ENCODE measurements around the gene SS18L1.

SS18L1 gene

DNA sequence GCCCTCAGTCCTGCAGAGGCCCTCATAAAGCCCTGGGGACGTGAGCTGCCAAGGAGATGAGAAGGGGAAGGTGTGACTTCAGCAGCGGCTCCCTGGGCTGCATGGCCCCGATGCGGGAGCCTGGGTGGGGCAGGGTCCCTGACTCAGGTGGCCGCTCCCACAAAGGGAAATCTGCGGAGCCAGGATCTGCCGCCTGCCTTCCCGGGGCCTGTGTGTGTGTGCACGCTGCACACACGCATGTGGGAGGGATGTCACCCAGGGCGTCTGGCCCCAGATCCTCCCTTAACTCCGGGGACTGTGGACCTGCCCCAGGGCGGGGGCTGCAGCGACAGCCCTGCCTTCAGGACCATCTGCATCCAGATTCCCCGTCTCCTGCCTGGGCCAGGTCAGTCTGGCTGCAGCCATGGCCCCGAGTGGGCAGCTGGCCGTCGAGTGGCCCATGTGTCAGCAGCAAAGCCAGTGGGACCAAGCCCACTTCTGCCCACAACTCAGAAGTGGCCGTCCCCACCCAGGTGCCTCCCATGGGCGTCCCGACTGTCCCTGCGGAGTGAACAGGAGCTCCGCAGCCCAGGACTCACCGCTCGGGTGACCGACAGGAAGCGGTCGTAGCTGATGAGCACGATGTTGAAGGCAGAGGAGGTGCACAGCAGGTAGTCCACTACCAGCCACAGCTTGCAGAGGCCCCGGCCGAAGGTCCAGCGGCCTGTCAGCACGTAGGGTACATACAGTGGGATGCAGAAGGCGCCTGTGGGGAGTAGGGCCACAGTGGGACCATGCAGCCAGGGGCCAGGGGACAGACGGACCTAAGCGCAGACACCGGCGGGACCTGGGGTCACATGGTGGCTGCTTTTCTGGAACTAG, 74.6 kb downstream of the SS18L1 start:
- no peak overlapping the region for H3K4me3 ChIP-seq (ENCODE audit: low read length)
- TF ChIP-seq EZH2phosphoT487 (IDR thresholded peaks at IDR 0.05; ENCODE audit: low read depth): no peak
- TF ChIP-seq, protein P1, sequence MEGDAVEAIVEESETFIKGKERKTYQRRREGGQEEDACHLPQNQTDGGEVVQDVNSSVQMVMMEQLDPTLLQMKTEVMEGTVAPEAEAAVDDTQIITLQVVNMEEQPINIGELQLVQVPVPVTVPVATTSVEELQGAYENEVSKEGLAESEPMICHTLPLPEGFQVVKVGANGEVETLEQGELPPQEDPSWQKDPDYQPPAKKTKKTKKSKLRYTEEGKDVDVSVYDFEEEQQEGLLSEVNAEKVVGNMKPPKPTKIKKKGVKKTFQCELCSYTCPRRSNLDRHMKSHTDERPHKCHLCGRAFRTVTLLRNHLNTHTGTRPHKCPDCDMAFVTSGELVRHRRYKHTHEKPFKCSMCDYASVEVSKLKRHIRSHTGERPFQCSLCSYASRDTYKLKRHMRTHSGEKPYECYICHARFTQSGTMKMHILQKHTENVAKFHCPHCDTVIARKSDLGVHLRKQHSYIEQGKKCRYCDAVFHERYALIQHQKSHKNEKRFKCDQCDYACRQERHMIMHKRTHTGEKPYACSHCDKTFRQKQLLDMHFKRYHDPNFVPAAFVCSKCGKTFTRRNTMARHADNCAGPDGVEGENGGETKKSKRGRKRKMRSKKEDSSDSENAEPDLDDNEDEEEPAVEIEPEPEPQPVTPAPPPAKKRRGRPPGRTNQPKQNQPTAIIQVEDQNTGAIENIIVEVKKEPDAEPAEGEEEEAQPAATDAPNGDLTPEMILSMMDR (IDR thresholded peaks at IDR 0.05; ENCODE audit: low read depth, low read length): no peak
- no peaks in the 10 kb centered on the region for H3K4me1 ChIP-seq (ENCODE audit: low read length)
- H3K9me3 ChIP-seq (ENCODE audit: insufficient read depth, low read length): no peaks in the 10 kb centered on the region
- peaks cover 3% of the 10 kb centered on the region; the same call in 1 of the 2 replicates for H3K27me3 ChIP-seq (ENCODE audit: low read depth, low read length)
- no peak overlapping the region for H3K4me2 ChIP-seq (ENCODE audit: low read length)
- H3K27ac ChIP-seq (ENCODE audit: low read length): no peak overlapping the region
- H4K20me1 ChIP-seq (ENCODE audit: insufficient read depth, low read length): no peaks in the 10 kb centered on the region
- no peak overlapping the region for H3K9ac ChIP-seq (ENCODE audit: low read length)
- H3K79me2 ChIP-seq (ENCODE audit: low read length): no peaks in the 10 kb centered on the region
- no peak overlapping the region for H2AFZ ChIP-seq (ENCODE audit: low read depth, low read length)
- no peaks in the 10 kb centered on the region for H3K36me3 ChIP-seq (replicated peaks; ENCODE audit: low read depth, low read length)

DNA sequence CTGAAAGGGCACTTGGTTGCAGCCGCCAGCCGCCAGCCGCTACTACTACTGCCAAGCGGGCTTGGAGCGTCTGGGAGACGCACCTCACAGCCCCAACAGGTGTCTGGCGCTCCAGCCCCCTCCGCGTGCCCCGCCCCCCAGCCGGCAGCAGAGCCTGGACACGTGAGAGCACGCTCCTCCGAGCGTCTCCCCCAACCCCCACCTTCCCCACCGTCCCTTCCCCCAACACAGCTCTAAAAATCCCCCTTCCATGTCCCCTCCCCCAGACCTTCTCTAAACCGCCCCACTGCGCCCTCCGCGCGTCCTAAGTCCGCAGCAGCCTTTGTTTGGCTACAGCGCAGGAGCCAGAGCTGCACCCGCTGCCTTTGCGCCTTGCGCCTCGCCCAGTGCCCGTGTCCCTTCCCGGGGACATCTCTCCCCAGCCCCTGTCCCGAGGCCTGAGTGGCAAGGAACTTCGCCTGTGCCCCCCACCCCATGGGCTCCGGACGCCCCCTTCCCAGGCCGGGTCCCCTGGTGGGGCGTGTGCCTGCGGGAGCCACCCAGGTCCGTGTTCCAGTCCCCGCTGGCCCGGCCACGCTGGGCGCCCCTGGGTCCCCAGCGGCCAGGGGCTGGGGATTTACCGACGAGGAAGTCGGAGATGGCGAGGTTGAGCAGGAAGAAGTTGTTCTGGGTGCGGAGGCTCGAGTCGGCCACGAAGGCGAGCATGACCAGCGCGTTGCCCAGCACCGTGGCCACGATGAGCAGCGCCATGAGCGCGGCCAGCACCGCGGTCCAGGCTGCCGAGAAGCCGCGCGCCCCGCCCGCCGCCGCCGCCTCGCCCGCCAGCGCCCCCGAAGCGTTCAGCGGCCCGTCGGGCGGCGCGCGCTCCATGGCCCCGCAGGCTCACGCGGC, 75.8 kb downstream of the SS18L1 start:
- H3K79me2 ChIP-seq (ENCODE audit: low read length): no peaks in the 10 kb centered on the region
- no peak overlapping the region for H3K4me2 ChIP-seq (ENCODE audit: low read length)
- H2AFZ ChIP-seq (ENCODE audit: low read depth, low read length): no peak overlapping the region
- H3K9ac ChIP-seq (ENCODE audit: low read length): no peak overlapping the region
- no peaks in the 10 kb centered on the region for H4K20me1 ChIP-seq (ENCODE audit: insufficient read depth, low read length)
- no peak overlapping the region for H3K27ac ChIP-seq (ENCODE audit: low read length)
- H3K9me3 ChIP-seq (ENCODE audit: insufficient read depth, low read length): no peaks in the 10 kb centered on the region
- H3K4me3 ChIP-seq (ENCODE audit: low read length): no peak overlapping the region
- peaks cover 2% of the 10 kb centered on the region; the same call in 1 of the 2 replicates for H3K27me3 ChIP-seq (ENCODE audit: low read depth, low read length)
- TF ChIP-seq, protein P1 (IDR thresholded peaks at IDR 0.05; ENCODE audit: low read depth, low read length): no peak
- TF ChIP-seq EZH2phosphoT487 (IDR thresholded peaks at IDR 0.05; ENCODE audit: low read depth): no peak
- H3K4me1 ChIP-seq (ENCODE audit: low read length): no peaks in the 10 kb centered on the region
- no peaks in the 10 kb centered on the region for H3K36me3 ChIP-seq (replicated peaks; ENCODE audit: low read depth, low read length)

DNA sequence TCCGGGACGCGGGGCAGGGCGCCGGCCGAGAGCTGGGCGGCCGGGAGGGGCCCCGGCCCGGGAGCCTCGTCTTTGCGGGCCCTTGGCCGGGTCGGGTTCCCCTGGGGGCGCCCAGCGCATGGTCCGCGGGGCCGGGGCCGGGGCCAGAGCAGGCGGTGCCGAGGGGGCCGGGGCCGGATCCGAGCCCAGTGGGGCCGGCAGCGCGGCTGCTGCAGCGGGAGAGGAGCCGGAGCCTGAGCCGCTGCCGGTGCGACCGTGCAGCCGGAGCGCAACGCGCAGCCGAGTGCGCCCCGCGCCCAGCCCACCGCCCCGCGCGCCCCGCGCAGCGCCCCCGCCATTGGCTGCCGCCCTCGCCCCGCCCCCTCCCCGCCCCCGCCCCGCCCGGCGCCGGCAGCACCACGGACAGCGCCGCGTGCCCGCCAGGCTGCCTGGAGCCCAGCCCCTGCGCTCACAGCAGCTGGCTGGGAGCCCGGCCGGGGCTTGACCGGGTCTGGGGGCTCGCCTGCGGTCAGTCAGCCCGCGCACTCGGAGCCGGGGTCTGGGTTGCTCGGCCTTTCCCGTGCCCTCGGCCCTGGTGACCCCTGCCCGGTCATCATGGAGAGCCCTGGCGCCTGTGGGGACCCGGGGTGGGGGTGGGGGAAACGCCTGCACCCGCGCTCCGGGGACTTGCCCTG, 76.6 kb downstream of the SS18L1 start, which contains the start of gene HRH3:
TSS of gene HRH3 (minus strand) at position 287 of the 674 bp plus-strand sequence. CDS start 308 bp downstream, outside the sequence.
- Histone ChIP-seq H4K20me1 (ENCODE audit: insufficient read depth, low read length) (no peaks in the 10 kb centered on the region), H2AFZ (ENCODE audit: low read depth, low read length) (no peak within 1 kb of the TSS), H3K36me3 (replicated peaks; ENCODE audit: low read depth, low read length) (no peaks in the 10 kb centered on the region), H3K27ac (ENCODE audit: low read length) (no peak within 1 kb of the TSS), H3K9ac (ENCODE audit: low read length) (no peak within 1 kb of the TSS), H3K9me3 (ENCODE audit: insufficient read depth, low read length) (no peaks in the 10 kb centered on the region), H3K27me3 (ENCODE audit: low read depth, low read length) (no peaks in the 10 kb centered on the region), H3K4me1 (ENCODE audit: low read length) (no peaks in the 10 kb centered on the region), H3K79me2 (ENCODE audit: low read length) (no peaks in the 10 kb centered on the region), H3K4me2 (ENCODE audit: low read length) (no peak within 1 kb of the TSS), H3K4me3 (ENCODE audit: low read length) (no peak within 1 kb of the TSS)
- TF ChIP-seq EZH2phosphoT487 (IDR thresholded peaks at IDR 0.05; ENCODE audit: low read depth): no peak
- TF ChIP-seq, protein P1 (IDR thresholded peaks at IDR 0.05; ENCODE audit: low read depth, low read length): no peak

All from OCI-LY3 (cell line).